ENCODE measurements around the gene TAOK2.

DNA sequence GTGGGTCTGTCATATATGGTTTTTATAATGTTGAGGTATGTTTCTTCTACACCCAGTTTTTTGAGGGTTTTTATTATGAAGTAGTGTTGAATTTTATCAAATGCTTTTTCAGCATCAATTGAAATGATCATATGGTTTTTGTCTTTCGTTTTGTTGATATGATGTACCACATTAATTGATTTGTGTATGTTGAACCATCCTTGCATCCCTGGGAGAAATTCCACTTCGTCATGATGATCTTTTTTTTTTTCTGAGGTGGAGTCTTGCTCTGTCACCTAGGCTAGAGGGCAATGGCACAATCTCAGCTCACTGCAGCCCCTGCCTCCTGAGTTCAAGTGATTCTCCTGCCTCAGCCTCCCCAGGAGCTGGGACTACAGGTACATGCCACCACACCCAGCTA is 25.8 kb upstream of the TAOK2 start:
- TF ChIP-seq, protein P1, sequence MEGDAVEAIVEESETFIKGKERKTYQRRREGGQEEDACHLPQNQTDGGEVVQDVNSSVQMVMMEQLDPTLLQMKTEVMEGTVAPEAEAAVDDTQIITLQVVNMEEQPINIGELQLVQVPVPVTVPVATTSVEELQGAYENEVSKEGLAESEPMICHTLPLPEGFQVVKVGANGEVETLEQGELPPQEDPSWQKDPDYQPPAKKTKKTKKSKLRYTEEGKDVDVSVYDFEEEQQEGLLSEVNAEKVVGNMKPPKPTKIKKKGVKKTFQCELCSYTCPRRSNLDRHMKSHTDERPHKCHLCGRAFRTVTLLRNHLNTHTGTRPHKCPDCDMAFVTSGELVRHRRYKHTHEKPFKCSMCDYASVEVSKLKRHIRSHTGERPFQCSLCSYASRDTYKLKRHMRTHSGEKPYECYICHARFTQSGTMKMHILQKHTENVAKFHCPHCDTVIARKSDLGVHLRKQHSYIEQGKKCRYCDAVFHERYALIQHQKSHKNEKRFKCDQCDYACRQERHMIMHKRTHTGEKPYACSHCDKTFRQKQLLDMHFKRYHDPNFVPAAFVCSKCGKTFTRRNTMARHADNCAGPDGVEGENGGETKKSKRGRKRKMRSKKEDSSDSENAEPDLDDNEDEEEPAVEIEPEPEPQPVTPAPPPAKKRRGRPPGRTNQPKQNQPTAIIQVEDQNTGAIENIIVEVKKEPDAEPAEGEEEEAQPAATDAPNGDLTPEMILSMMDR (IDR thresholded peaks at IDR 0.05), result no peak
- no peak for TF ChIP-seq POLR2A (IDR thresholded peaks at IDR 0.05)

Data from Peyer's patch (tissue), 4 donors.